ENCODE results near the gene DIPK1B. TPM values are rescaled to one million over a fixed set of nuclear protein-coding genes. Genes with fewer than 3 reads are reported as not detected.

DIPK1B gene
- total RNA-seq, 1 experiment from 2014 or later = 45.4 TPM

DNA sequence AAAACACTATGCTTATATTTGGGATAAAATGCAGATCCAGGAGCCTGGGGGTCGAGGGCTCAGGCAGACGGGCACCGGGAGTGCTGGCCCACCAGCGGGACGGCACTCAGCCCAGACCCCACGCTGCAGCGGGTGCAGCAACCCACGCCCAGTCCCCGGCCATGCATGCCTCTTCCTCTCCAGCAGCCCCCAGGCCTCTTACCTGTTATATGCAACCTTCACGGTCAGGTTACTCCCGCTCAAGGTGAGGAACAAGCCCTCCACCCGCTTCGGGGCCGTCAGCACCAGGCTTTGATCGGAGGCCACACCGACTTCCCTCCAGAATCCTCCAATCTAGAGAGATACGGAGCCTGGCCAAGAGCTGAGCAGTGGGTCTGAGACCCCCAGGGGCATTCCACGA lies 44.5 kb downstream of the DIPK1B start (continued):
- TF ChIP-seq, protein P1, sequence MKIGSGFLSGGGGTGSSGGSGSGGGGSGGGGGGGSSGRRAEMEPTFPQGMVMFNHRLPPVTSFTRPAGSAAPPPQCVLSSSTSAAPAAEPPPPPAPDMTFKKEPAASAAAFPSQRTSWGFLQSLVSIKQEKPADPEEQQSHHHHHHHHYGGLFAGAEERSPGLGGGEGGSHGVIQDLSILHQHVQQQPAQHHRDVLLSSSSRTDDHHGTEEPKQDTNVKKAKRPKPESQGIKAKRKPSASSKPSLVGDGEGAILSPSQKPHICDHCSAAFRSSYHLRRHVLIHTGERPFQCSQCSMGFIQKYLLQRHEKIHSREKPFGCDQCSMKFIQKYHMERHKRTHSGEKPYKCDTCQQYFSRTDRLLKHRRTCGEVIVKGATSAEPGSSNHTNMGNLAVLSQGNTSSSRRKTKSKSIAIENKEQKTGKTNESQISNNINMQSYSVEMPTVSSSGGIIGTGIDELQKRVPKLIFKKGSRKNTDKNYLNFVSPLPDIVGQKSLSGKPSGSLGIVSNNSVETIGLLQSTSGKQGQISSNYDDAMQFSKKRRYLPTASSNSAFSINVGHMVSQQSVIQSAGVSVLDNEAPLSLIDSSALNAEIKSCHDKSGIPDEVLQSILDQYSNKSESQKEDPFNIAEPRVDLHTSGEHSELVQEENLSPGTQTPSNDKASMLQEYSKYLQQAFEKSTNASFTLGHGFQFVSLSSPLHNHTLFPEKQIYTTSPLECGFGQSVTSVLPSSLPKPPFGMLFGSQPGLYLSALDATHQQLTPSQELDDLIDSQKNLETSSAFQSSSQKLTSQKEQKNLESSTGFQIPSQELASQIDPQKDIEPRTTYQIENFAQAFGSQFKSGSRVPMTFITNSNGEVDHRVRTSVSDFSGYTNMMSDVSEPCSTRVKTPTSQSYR (CRISPR knock-in tag; IDR thresholded peaks at IDR 0.05) = no peak
- TF ChIP-seq, protein P2, sequence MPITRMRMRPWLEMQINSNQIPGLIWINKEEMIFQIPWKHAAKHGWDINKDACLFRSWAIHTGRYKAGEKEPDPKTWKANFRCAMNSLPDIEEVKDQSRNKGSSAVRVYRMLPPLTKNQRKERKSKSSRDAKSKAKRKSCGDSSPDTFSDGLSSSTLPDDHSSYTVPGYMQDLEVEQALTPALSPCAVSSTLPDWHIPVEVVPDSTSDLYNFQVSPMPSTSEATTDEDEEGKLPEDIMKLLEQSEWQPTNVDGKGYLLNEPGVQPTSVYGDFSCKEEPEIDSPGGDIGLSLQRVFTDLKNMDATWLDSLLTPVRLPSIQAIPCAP (CRISPR knock-in tag; IDR thresholded peaks at IDR 0.05) = no peak
- TF ChIP-seq, protein P3, sequence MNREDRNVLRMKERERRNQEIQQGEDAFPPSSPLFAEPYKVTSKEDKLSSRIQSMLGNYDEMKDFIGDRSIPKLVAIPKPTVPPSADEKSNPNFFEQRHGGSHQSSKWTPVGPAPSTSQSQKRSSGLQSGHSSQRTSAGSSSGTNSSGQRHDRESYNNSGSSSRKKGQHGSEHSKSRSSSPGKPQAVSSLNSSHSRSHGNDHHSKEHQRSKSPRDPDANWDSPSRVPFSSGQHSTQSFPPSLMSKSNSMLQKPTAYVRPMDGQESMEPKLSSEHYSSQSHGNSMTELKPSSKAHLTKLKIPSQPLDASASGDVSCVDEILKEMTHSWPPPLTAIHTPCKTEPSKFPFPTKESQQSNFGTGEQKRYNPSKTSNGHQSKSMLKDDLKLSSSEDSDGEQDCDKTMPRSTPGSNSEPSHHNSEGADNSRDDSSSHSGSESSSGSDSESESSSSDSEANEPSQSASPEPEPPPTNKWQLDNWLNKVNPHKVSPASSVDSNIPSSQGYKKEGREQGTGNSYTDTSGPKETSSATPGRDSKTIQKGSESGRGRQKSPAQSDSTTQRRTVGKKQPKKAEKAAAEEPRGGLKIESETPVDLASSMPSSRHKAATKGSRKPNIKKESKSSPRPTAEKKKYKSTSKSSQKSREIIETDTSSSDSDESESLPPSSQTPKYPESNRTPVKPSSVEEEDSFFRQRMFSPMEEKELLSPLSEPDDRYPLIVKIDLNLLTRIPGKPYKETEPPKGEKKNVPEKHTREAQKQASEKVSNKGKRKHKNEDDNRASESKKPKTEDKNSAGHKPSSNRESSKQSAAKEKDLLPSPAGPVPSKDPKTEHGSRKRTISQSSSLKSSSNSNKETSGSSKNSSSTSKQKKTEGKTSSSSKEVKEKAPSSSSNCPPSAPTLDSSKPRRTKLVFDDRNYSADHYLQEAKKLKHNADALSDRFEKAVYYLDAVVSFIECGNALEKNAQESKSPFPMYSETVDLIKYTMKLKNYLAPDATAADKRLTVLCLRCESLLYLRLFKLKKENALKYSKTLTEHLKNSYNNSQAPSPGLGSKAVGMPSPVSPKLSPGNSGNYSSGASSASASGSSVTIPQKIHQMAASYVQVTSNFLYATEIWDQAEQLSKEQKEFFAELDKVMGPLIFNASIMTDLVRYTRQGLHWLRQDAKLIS (CRISPR knock-in tag; IDR thresholded peaks at IDR 0.05; ENCODE audit: borderline replicate concordance) = no peak
- TF ChIP-seq, protein P4, sequence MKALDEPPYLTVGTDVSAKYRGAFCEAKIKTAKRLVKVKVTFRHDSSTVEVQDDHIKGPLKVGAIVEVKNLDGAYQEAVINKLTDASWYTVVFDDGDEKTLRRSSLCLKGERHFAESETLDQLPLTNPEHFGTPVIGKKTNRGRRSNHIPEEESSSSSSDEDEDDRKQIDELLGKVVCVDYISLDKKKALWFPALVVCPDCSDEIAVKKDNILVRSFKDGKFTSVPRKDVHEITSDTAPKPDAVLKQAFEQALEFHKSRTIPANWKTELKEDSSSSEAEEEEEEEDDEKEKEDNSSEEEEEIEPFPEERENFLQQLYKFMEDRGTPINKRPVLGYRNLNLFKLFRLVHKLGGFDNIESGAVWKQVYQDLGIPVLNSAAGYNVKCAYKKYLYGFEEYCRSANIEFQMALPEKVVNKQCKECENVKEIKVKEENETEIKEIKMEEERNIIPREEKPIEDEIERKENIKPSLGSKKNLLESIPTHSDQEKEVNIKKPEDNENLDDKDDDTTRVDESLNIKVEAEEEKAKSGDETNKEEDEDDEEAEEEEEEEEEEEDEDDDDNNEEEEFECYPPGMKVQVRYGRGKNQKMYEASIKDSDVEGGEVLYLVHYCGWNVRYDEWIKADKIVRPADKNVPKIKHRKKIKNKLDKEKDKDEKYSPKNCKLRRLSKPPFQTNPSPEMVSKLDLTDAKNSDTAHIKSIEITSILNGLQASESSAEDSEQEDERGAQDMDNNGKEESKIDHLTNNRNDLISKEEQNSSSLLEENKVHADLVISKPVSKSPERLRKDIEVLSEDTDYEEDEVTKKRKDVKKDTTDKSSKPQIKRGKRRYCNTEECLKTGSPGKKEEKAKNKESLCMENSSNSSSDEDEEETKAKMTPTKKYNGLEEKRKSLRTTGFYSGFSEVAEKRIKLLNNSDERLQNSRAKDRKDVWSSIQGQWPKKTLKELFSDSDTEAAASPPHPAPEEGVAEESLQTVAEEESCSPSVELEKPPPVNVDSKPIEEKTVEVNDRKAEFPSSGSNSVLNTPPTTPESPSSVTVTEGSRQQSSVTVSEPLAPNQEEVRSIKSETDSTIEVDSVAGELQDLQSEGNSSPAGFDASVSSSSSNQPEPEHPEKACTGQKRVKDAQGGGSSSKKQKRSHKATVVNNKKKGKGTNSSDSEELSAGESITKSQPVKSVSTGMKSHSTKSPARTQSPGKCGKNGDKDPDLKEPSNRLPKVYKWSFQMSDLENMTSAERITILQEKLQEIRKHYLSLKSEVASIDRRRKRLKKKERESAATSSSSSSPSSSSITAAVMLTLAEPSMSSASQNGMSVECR (CRISPR knock-in tag; IDR thresholded peaks at IDR 0.05; ENCODE audit: borderline replicate concordance) = no peak

DNA sequence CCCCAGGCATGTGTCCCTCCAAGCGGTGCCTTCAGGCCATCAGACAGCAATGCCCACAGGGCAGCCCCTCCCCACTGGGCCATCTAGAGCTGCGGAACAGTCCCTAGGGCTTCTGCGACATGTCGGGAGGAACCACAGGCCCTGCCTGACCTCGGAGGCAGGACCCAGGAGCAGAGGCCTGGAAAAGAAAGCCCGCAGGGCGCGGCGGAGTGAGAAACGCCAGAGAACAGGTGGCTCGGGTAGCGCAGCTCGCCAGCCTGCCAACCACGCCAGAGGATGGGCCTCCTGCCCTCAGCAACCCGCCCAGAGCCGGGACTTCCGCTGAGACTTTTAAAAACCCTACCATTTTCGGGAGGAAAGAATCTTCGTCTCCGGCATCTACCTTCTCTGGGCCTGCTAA lies 45.0 kb downstream of the DIPK1B start:
- Mint-ChIP-seq H3K9me3 (peaks cover 19% of the 10 kb centered on the region), H3K27ac (no peak overlapping the region), H3K27me3 (ENCODE audit: low read depth) (no peaks in the 10 kb centered on the region; the same call in 1 of the 2 replicates), H3K36me3 (peaks cover 6% of the 10 kb centered on the region), H3K4me1 (peaks cover 8% of the 10 kb centered on the region), H3K4me3 (no peak overlapping the region)
- no peak for ATAC-seq
- TF ChIP-seq, protein P5, sequence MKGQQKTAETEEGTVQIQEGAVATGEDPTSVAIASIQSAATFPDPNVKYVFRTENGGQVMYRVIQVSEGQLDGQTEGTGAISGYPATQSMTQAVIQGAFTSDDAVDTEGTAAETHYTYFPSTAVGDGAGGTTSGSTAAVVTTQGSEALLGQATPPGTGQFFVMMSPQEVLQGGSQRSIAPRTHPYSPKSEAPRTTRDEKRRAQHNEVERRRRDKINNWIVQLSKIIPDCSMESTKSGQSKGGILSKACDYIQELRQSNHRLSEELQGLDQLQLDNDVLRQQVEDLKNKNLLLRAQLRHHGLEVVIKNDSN (CRISPR knock-in tag; IDR thresholded peaks at IDR 0.05) = no peak
- DNase-seq (ENCODE audit: low spot score) = no peak
- ChIA-PET CTCF (interaction anchor here (0.9 to 2.2 kb wide), 21 partner anchors 8 to 278 kb away, joined by 3 to 39 read pairs (median 5); partner anchors contain the start of genes FBXW5, LCN10, RABL6 and TMEM141), POLR2A (no interaction called here)

DNA sequence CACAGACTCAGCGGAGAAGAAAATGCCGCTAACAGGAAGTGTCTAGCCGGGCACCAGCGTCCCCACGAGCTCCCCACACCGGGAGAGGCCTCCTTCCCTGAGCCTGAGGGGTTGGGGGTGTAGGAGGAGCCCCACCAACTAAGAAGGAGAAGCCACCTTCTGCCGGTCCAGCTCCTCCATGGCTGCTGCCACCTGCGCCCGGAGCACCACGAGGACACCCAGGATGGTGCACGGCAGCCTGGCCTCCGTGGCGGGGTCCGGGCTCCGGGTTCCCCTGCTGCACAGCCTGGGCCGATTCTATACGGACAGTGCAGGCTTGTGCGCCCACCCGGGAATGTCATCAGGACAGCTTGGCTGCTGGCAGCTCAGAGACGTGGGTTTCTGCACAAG lies 45.4 kb downstream of the DIPK1B start:
- H3K9me3 Mint-ChIP-seq = peaks cover 15% of the 10 kb centered on the region
- no peak for DNase-seq (ENCODE audit: low spot score)
- H3K4me1 Mint-ChIP-seq = peaks cover 8% of the 10 kb centered on the region
- no peak for ATAC-seq
- no peaks in the 10 kb centered on the region; the same call in 1 of the 2 replicates for H3K27me3 Mint-ChIP-seq (ENCODE audit: low read depth)
- ChIA-PET POLR2A (no interaction called here), CTCF (interaction anchor here (0.5 to 2.2 kb wide), 36 partner anchors 8 to 623 kb away, joined by 3 to 39 read pairs (median 3); partner anchors contain the start of genes FBXW5, LCN10, RABL6 and TMEM141)
- no peak overlapping the region for H3K4me3 Mint-ChIP-seq
- H3K36me3 Mint-ChIP-seq = peaks cover 3% of the 10 kb centered on the region; the same call in 1 of the 2 replicates
- H3K27ac Mint-ChIP-seq = no peak overlapping the region
- TF ChIP-seq ZNF121 (CRISPR knock-in tag; IDR thresholded peaks at IDR 0.05) (no peak), MXD4 (CRISPR knock-in tag; IDR thresholded peaks at IDR 0.05; ENCODE audit: borderline replicate concordance) (no peak)
- TF ChIP-seq, protein P6, sequence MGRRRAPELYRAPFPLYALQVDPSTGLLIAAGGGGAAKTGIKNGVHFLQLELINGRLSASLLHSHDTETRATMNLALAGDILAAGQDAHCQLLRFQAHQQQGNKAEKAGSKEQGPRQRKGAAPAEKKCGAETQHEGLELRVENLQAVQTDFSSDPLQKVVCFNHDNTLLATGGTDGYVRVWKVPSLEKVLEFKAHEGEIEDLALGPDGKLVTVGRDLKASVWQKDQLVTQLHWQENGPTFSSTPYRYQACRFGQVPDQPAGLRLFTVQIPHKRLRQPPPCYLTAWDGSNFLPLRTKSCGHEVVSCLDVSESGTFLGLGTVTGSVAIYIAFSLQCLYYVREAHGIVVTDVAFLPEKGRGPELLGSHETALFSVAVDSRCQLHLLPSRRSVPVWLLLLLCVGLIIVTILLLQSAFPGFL (CRISPR knock-in tag; IDR thresholded peaks at IDR 0.05; ENCODE audit: borderline replicate concordance) = no peak
- TF ChIP-seq, protein P7, sequence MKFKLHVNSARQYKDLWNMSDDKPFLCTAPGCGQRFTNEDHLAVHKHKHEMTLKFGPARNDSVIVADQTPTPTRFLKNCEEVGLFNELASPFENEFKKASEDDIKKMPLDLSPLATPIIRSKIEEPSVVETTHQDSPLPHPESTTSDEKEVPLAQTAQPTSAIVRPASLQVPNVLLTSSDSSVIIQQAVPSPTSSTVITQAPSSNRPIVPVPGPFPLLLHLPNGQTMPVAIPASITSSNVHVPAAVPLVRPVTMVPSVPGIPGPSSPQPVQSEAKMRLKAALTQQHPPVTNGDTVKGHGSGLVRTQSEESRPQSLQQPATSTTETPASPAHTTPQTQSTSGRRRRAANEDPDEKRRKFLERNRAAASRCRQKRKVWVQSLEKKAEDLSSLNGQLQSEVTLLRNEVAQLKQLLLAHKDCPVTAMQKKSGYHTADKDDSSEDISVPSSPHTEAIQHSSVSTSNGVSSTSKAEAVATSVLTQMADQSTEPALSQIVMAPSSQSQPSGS (CRISPR knock-in tag; IDR thresholded peaks at IDR 0.05; ENCODE audit: borderline replicate concordance, low read depth) = no peak
- TF ChIP-seq, protein P8, sequence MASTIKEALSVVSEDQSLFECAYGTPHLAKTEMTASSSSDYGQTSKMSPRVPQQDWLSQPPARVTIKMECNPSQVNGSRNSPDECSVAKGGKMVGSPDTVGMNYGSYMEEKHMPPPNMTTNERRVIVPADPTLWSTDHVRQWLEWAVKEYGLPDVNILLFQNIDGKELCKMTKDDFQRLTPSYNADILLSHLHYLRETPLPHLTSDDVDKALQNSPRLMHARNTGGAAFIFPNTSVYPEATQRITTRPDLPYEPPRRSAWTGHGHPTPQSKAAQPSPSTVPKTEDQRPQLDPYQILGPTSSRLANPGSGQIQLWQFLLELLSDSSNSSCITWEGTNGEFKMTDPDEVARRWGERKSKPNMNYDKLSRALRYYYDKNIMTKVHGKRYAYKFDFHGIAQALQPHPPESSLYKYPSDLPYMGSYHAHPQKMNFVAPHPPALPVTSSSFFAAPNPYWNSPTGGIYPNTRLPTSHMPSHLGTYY (CRISPR knock-in tag; IDR thresholded peaks at IDR 0.05) = no peak
